Activated B cell treated with CpG ODN at 0.5 μM for 24 hours (primary cell): Measurements from ENCODE around the gene FARS2. TPM values are rescaled to one million over a fixed set of nuclear protein-coding genes. Genes with fewer than 3 reads are reported as not detected.

Experiments
- ATAC-seq: fragments of 200-7000 bp; cut with Tn5 transposase; one replicate; pipeline ENCODE4 v1.10.0; 2021; ENCODE audit warnings: low read depth, mild to moderate bottlenecking, moderate library complexity
- CTCF ChIA-PET: fragments of 350-600 bp; sonication (Branson Sonifier 250); formaldehyde crosslinking; loops from one replicate; lab custom pipeline; 2021; ENCODE audit warnings: antibody characterized with exemption; lab: Charles Lee
- POLR2A ChIA-PET: fragments of 350-600 bp; sonication (Branson Sonifier 250); formaldehyde crosslinking; loops from one replicate; lab custom pipeline; 2021; ENCODE audit warnings: antibody characterized with exemption; lab: Charles Lee
- DNase-seq: peaks from one replicate; pipeline ENCODE4 v3.0.0; 2022
- H3K27ac Mint-ChIP-seq: one replicate; pipeline ENCODE4 v1.8.0; 2020; ENCODE audit warnings: mixed read lengths
- H3K27me3 Mint-ChIP-seq: one replicate; pipeline ENCODE4 v1.8.0; 2021; ENCODE audit warnings: mixed read lengths
- H3K36me3 Mint-ChIP-seq: one replicate; pipeline ENCODE4 v1.8.0; 2021; ENCODE audit warnings: low read depth, mixed read lengths
- H3K4me1 Mint-ChIP-seq: one replicate; pipeline ENCODE4 v1.8.0; 2021; ENCODE audit warnings: mixed read lengths
- H3K4me3 Mint-ChIP-seq: one replicate; pipeline ENCODE4 v1.8.0; 2020; ENCODE audit warnings: mild to moderate bottlenecking, mixed read lengths
- H3K9me3 Mint-ChIP-seq: one replicate; pipeline ENCODE4 v1.8.0; 2020; ENCODE audit warnings: mixed read lengths
- CTCF ChIP-seq: fragments of 200-600 bp; IDR thresholded peaks from one replicate; pipeline ENCODE4 v1.8.0; 2022; ENCODE audit warnings: antibody characterized with exemption, mild to moderate bottlenecking
- intact Hi-C: fragments of 100-400 bp; cut with micrococcal nuclease; formaldehyde crosslinking; loops from one replicate; pipeline ENCODE4 v1.15.1; 2024
- total RNA-seq: library from RNA; stranded (reverse); gene quantifications from 2 replicates; pipeline ENCODE4 v1.2.3, GENCODE V29; 2022

Gene FARS2
- total RNA-seq, 1 donor from 2014 or later, result 32.7 TPM

GRCh38 chr6:5469101-5469846 is 208.0 kb downstream of the FARS2 start:
- DNase-seq (no peak), ATAC-seq (no peak)
- peaks cover 7% of the 10 kb centered on the region for H3K36me3 Mint-ChIP-seq
- H3K27me3 Mint-ChIP-seq, result no peaks in the 10 kb centered on the region
- CTCF ChIA-PET, result interaction anchor here (0.7 kb wide), 1 partner anchor 24 kb away, joined by 3 read pairs; no protein-coding TSS in a partner anchor
- no peak overlapping the region for H3K4me3 Mint-ChIP-seq
- POLR2A ChIA-PET, result no interaction called here
- intact Hi-C loops, result no loop called here
- no peaks in the 10 kb centered on the region for H3K9me3 Mint-ChIP-seq
- no peak for TF ChIP-seq CTCF
- no peak overlapping the region for H3K27ac Mint-ChIP-seq
- H3K4me1 Mint-ChIP-seq, result no peaks in the 10 kb centered on the region

DNA sequence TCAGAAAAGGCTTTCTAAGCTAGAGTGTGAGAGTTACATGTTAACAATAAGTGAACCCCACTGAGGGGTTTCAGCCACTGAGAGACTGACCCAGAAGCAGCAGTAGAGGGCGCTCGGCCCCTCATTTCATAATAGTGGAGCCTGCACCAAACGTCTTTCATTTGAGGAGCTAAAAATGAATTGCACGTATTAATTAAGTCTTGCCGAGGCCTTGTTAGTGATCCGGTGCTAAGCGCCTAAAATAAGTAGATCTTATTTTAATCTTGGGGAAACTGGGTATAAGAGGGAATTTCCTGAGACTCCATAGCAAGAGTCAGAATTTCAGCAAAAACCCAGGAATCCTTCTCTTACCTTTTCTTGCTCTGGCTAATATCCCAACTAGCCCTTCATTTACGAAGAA is 209.7 kb downstream of the FARS2 start:
- intact Hi-C loops, result loop anchor here (1.0 to 5.0 kb wide), 8 partner anchors 296 to 1076 kb away; no protein-coding TSS in a partner anchor
- Mint-ChIP-seq H3K4me1 (no peaks in the 10 kb centered on the region), H3K27ac (no peak overlapping the region), H3K27me3 (no peaks in the 10 kb centered on the region), H3K4me3 (no peak overlapping the region), H3K36me3 (peaks cover 7% of the 10 kb centered on the region), H3K9me3 (no peaks in the 10 kb centered on the region)
- ATAC-seq (peak; percentile 70), DNase-seq (peak; percentile 24)
- ChIA-PET POLR2A (no interaction called here), CTCF (interaction anchor here (0.6 to 2.5 kb wide), 31 partner anchors 10 to 1076 kb away, joined by 3 to 26 read pairs (median 4); no protein-coding TSS in a partner anchor)
- no peak for TF ChIP-seq CTCF

DNA sequence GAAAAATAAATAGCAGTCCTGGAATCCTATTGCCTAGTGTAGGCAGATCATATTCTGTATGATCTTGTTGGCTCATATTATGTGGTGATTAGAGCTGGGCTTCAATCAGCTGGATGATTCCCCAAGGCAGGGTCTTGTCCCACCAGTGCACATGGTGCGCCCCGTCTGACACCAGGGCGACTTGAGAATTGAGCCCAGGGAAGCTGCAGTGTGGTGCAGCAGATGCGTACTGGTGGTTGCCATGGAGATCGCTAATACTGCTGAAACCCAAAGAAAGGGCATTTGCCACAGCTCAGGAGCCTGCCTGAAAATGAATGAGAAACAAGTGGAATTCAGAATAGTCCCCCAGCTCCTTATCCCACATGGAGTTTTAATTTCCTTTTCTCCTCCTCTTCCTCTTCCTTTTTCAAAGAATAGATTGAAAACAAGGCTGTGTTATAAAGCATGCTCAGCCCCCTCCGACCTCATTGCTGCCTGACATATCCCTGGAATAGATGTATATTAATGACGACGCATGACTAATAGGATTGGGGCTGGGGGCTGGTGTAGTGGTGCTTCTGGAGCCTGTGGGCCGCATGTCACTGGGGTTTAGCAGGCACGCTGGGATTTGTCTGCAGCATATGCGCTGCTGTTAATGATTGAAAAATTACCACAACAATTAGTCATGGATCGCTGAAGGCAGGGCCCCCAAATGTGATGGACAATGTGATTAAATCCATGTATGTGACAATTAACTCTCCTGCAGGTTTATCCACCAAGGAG is 210.5 kb downstream of the FARS2 start:
- no peak for ATAC-seq
- Mint-ChIP-seq H3K27me3 (no peaks in the 10 kb centered on the region), H3K9me3 (no peaks in the 10 kb centered on the region), H3K4me3 (no peak overlapping the region), H3K4me1 (no peaks in the 10 kb centered on the region), H3K27ac (no peak overlapping the region), H3K36me3 (peaks cover 7% of the 10 kb centered on the region)
- CTCF ChIA-PET, result interaction anchor here (0.6 to 2.5 kb wide), 32 partner anchors 9 to 1076 kb away, joined by 3 to 26 read pairs (median 4); no protein-coding TSS in a partner anchor
- no peak for TF ChIP-seq CTCF
- no peak for DNase-seq
- intact Hi-C loops, result loop anchor here (1.0 to 5.0 kb wide), 8 partner anchors 295 to 1075 kb away; no protein-coding TSS in a partner anchor
- POLR2A ChIA-PET, result no interaction called here

DNA sequence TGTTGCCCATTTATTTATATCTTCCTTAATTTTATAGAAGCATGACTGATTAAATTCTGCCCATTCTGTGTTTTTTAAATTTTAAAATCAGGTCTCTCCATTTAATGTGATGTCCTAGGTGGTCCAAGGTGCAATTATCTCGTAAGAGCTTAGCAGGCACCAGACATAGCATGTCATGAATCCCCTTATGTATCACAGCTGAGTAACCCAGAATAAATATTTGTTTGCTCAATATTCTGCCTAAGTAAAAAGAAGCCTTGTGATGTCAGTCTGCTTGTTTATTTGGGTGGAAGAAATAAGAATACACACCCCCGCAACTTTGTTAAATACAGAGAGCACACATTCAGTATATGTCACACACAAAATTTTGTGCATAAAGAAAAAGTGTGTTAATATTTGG is 211.3 kb downstream of the FARS2 start:
- POLR2A ChIA-PET, result no interaction called here

More for the DNA sequence above, 211.3 kb downstream of the FARS2 start:
- CTCF ChIA-PET, result no interaction called here
- Mint-ChIP-seq H3K27me3 (no peaks in the 10 kb centered on the region), H3K4me3 (no peak overlapping the region), H3K36me3 (peaks cover 7% of the 10 kb centered on the region), H3K27ac (no peak overlapping the region), H3K4me1 (no peaks in the 10 kb centered on the region), H3K9me3 (no peaks in the 10 kb centered on the region)
- TF ChIP-seq CTCF, result no peak
- DNase-seq (no peak), ATAC-seq (no peak)
- intact Hi-C loops, result loop anchor here (5.0 kb wide), 2 partner anchors 405 to 425 kb away; no protein-coding TSS in a partner anchor
